Ovary (tissue), 3 donors: ENCODE data around the gene LGI4.

ENCODE experiments used
- CTCF ChIP-seq, 3 donors: fragments of 450-650 bp in 2 of 3; fragments of 200-600 bp in 1 of 3; IDR thresholded peaks; one replicate each; pipeline versions ENCODE4 v1.5.1 to v1.8.0; 2016 to 2022; ENCODE audit warnings: antibody characterized with exemption in 3 of 3, mild to moderate bottlenecking in 1 of 3
- EP300 ChIP-seq: sonication (generic); formaldehyde crosslinking; IDR thresholded peaks from one replicate; pipeline ENCODE4 v1.6.1; 2017; ENCODE audit warnings: antibody characterized with exemption
- POLR2A ChIP-seq: fragments of 450-650 bp; IDR thresholded peaks from one replicate; pipeline ENCODE4 v1.6.1; 2017; ENCODE audit warnings: antibody characterized with exemption, mild to moderate bottlenecking, moderate library complexity
- donor health status: DM: no; HTN: no; CAD: no.

- TF ChIP-seq CTCF (IDR thresholded peaks at IDR 0.05) (no peak), POLR2A (no peak), EP300 (no peak)
Observed at GRCh38 chr19:35099897-35100275, 35.0 kb downstream of the LGI4 start.
